H9 (cell line): ENCODE results near the gene AGAP5. TPM values are rescaled to one million over a fixed set of nuclear protein-coding genes. Genes with fewer than 3 reads are reported as not detected.
"Not testable (repeated sequence)": the region's sequence is repeated elsewhere in the genome, so short reads cannot be mapped to it uniquely, and the experiment has no call there.

Experiments
- DNase-seq: peaks from one replicate; pipeline ENCODE4 v3.0.0-alpha.2; 2017
- H2AFZ ChIP-seq: one replicate; pipeline ENCODE4 v1.6.1; 2013; ENCODE audit warnings: mild to moderate bottlenecking, low read length, control low read depth, moderate library complexity
- H2AK5ac ChIP-seq: 2 replicates; pipeline ENCODE4 v1.6.1; 2013; ENCODE audit warnings: low read length, control low read depth, mixed read lengths; ENCODE audit not compliant: insufficient read length
- H2BK120ac ChIP-seq: one replicate; pipeline ENCODE4 v1.6.1; 2013; ENCODE audit warnings: low read depth, mild to moderate bottlenecking, low read length, control low read depth, inconsistent platforms; ENCODE audit not compliant: poor library complexity, severe bottlenecking
- H2BK12ac ChIP-seq: 2 replicates; pipeline ENCODE4 v1.6.1; 2013; ENCODE audit warnings: low read length, control low read depth, mixed read lengths, low read depth; ENCODE audit not compliant: insufficient read length
- H2BK15ac ChIP-seq: 2 replicates; pipeline ENCODE4 v1.6.1; 2013; ENCODE audit warnings: low read depth, low read length, control low read depth
- H2BK20ac ChIP-seq: one replicate; pipeline ENCODE4 v1.6.1; 2013; ENCODE audit warnings: low read depth, mild to moderate bottlenecking, low read length, control low read depth, inconsistent platforms; ENCODE audit not compliant: poor library complexity, severe bottlenecking
- H2BK5ac ChIP-seq: 2 replicates; pipeline ENCODE4 v1.6.1; 2013; ENCODE audit warnings: low read length, control low read depth, mixed read lengths; ENCODE audit not compliant: insufficient read length
- H3K14ac ChIP-seq: 2 replicates; pipeline ENCODE4 v1.6.1; 2013; ENCODE audit warnings: low read length, control low read depth; ENCODE audit not compliant: insufficient read depth
- H3K18ac ChIP-seq: 2 replicates; pipeline ENCODE4 v1.6.1; 2013; ENCODE audit warnings: low read depth, mild to moderate bottlenecking, mixed read lengths, low read length, control low read depth; ENCODE audit not compliant: insufficient read length
- H3K23ac ChIP-seq: 2 replicates; pipeline ENCODE4 v1.6.1; 2013; ENCODE audit warnings: low read length, control low read depth, mixed read lengths, low read depth; ENCODE audit not compliant: insufficient read length
- H3K23me2 ChIP-seq: 2 replicates; pipeline ENCODE4 v1.6.1; 2013; ENCODE audit warnings: low read depth, mild to moderate bottlenecking, mixed read lengths, low read length, control low read depth; ENCODE audit not compliant: insufficient read length, poor library complexity, severe bottlenecking
- H3K27ac ChIP-seq: 2 replicates; pipeline ENCODE4 v1.5.1; 2013; ENCODE audit warnings: low read length, control low read depth, mixed read lengths, low read depth; ENCODE audit not compliant: insufficient read length
- H3K27me3 ChIP-seq: 2 replicates; pipeline ENCODE4 v1.6.1; 2013; ENCODE audit warnings: low read length, control low read depth, inconsistent platforms; ENCODE audit not compliant: insufficient read depth
- H3K4ac ChIP-seq: 2 replicates; pipeline ENCODE4 v1.6.1; 2013; ENCODE audit warnings: low read depth, mild to moderate bottlenecking, control low read depth, inconsistent platforms, low read length, moderate library complexity
- H3K4me1 ChIP-seq: 2 replicates; pipeline ENCODE4 v1.6.1; 2013; ENCODE audit warnings: low read length, control low read depth, inconsistent platforms; ENCODE audit not compliant: insufficient read depth
- H3K4me2 ChIP-seq: 2 replicates; pipeline ENCODE4 v1.6.1; 2013; ENCODE audit warnings: low read length, control low read depth, mixed read lengths; ENCODE audit not compliant: insufficient read length, insufficient read depth
- H3K56ac ChIP-seq: 2 replicates; pipeline ENCODE4 v1.6.1; 2013; ENCODE audit warnings: low read depth, mild to moderate bottlenecking, mixed read lengths, low read length, control low read depth; ENCODE audit not compliant: insufficient read length
- H3K79me1 ChIP-seq: 2 replicates; pipeline ENCODE4 v1.6.1; 2013; ENCODE audit warnings: low read depth, mild to moderate bottlenecking, moderate library complexity, low read length, control low read depth, inconsistent platforms; ENCODE audit not compliant: insufficient read depth, poor library complexity, severe bottlenecking
- H3K79me2 ChIP-seq: 2 replicates; pipeline ENCODE4 v1.6.1; 2013; ENCODE audit warnings: low read length, control low read depth, inconsistent platforms; ENCODE audit not compliant: insufficient read depth
- H3K9ac ChIP-seq: 2 replicates; pipeline ENCODE4 v1.6.1; 2013; ENCODE audit warnings: low read length, control low read depth, mixed read lengths; ENCODE audit not compliant: insufficient read length; ENCODE audit errors: extremely low read depth
- H3K9me3 ChIP-seq: one replicate; pipeline ENCODE4 v1.6.1; 2013; ENCODE audit warnings: low read depth, low read length, inconsistent platforms; ENCODE audit not compliant: control insufficient read depth
- H3T11ph ChIP-seq: one replicate; pipeline ENCODE4 v1.6.1; 2013; ENCODE audit warnings: mild to moderate bottlenecking, low read length, control low read depth, inconsistent platforms
- H4K20me1 ChIP-seq: one replicate; pipeline ENCODE4 v1.6.1; 2013; ENCODE audit not compliant: control insufficient read depth, insufficient read length, insufficient read depth
- H4K5ac ChIP-seq: 2 replicates; pipeline ENCODE4 v1.6.1; 2013; ENCODE audit warnings: low read depth, mild to moderate bottlenecking, mixed read lengths, low read length, control low read depth; ENCODE audit not compliant: insufficient read length
- H4K8ac ChIP-seq: replicated peaks from 2 replicates; pipeline ENCODE4 v1.6.1; 2013; ENCODE audit warnings: low read length, control low read depth, mixed read lengths, low read depth; ENCODE audit not compliant: insufficient read length
- H4K91ac ChIP-seq: 2 replicates; pipeline ENCODE4 v1.6.1; 2013; ENCODE audit warnings: low read depth, mild to moderate bottlenecking, moderate library complexity, mixed read lengths, low read length, control low read depth; ENCODE audit not compliant: insufficient read length
- H3K27ac Mint-ChIP-seq, 3 experiments: 2 replicates in 2 of 3; 3 replicates in 1 of 3; pipeline ENCODE4 v1.8.0; 2020 to 2021; ENCODE audit warnings: mixed read lengths in 3 of 3, mild to moderate bottlenecking in 1 of 3, moderate library complexity in 1 of 3
- H3K27me3 Mint-ChIP-seq: 2 replicates; pipeline ENCODE4 v1.8.0; 2021; ENCODE audit warnings: low read depth, mild to moderate bottlenecking, moderate library complexity, mixed read lengths
- H3K36me3 Mint-ChIP-seq, 3 experiments: 2 replicates in 2 of 3; 3 replicates in 1 of 3; pipeline ENCODE4 v1.8.0; 2020 to 2021; ENCODE audit warnings: low read depth in 3 of 3, mixed read lengths in 3 of 3; ENCODE audit not compliant: insufficient read depth in 1 of 3
- H3K4me1 Mint-ChIP-seq, 2 experiments: 2 replicates each; pipeline ENCODE4 v1.8.0; 2020; ENCODE audit warnings: mixed read lengths in 2 of 2
- H3K4me3 Mint-ChIP-seq, 2 experiments: 2 replicates in 1 of 2; 3 replicates in 1 of 2; pipeline ENCODE4 v1.8.0; 2020 to 2021; ENCODE audit warnings: mild to moderate bottlenecking in 2 of 2, mixed read lengths in 2 of 2, moderate library complexity in 1 of 2
- H3K9me3 Mint-ChIP-seq, 2 experiments: 2 replicates in 1 of 2; 3 replicates in 1 of 2; pipeline ENCODE4 v1.8.0; 2020; ENCODE audit warnings: mild to moderate bottlenecking in 2 of 2, mixed read lengths in 2 of 2, moderate library complexity in 1 of 2
- WGBS: extraction: QIAGEN DNeasy Blood & Tissue Kit; methylation state at CpG from one replicate; pipeline ENCODE4 v1.1.7; 2013; ENCODE audit warnings: missing lambda C conversion rate, low lambda C conversion rate, mixed read lengths; ENCODE audit not compliant: insufficient read length; ENCODE audit errors: extremely low coverage; 5-methylcytosine and 5-hydroxymethylcytosine counted together
- total RNA-seq: library from RNA; stranded (reverse); gene quantifications from 2 replicates; pipeline ENCODE4 v1.2.1, GENCODE V29; 2021

AGAP5 gene
- total RNA-seq, 1 experiment from 2014 or later = 5.2 TPM

DNA sequence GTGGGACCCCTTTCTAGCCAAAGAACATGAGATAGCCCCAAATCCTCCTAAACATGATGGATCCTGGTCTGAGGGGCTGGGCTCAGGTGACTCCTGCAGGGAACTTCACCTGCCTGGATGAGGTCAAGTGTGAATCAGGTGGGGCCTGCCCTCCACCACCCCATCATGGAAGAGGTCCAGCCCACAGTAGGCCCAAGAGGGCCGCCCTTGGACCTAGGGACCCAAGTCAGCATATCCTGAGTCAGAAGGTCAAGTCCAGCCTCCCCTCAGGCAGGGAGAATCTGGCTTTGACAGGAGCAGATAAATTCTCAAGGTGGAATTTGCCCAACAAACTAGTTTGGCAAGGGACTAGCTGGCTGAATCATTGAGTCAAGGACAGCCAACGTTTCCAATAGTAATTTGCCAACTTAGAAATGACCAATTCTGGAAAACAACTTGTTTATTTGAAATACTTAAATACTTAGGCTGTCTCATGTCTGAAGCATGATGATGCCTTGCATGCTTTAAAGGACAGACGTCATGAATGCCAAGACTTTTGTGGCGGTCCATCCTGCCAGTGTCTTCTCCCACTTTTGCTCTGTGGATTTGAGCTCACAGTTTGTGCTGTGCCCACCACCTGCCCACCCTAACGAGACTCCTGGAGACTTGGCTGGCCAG, 31.6 kb downstream of the AGAP5 start:
- H3K18ac ChIP-seq, H3K4me2 ChIP-seq, DNase-seq, H3K23me2 ChIP-seq, H4K5ac ChIP-seq, H3K14ac ChIP-seq, H4K91ac ChIP-seq, H3K9ac ChIP-seq, H3K4me1 Mint-ChIP-seq, H3K23ac ChIP-seq, H3K27me3 Mint-ChIP-seq, H3K27me3 ChIP-seq, H2BK20ac ChIP-seq, H2BK120ac ChIP-seq, H2BK15ac ChIP-seq, H2BK12ac ChIP-seq, H3K27ac ChIP-seq, H3K79me2 ChIP-seq, H3K4me1 ChIP-seq, H3T11ph ChIP-seq, H2AK5ac ChIP-seq, H4K20me1 ChIP-seq, H3K36me3 Mint-ChIP-seq, H2AFZ ChIP-seq, H3K9me3 Mint-ChIP-seq, H3K4ac ChIP-seq, H3K27ac Mint-ChIP-seq, H2BK5ac ChIP-seq, H4K8ac ChIP-seq, H3K79me1 ChIP-seq, H3K4me3 Mint-ChIP-seq, H3K56ac ChIP-seq, H3K9me3 ChIP-seq: not testable (repeated sequence)
- no CpG with 5 or more reads among the region's 5 CpGs for WGBS

DNA sequence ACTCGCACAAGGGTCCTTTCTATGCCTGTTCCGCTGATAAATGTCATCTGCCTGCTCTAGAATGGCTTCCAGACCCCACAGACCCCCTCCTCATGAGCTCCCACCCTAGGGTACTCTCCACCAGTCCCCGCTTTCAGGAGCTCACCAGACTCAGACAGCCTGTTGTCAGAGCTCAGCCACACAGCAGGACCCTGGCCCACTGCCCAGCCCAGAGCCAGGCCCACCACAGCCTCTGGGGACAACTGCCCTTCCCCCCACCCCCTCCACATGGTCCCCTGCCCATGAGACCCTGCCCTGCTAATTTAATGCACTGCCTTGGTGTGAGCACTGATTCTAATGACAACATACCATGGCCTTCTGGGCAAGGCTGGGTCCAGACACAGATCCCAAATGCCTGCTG, 32.3 kb downstream of the AGAP5 start:
- not testable (repeated sequence) for H4K20me1 ChIP-seq, H3K4ac ChIP-seq, H2BK15ac ChIP-seq, H3K56ac ChIP-seq, H3K4me1 ChIP-seq, H2AK5ac ChIP-seq, H3K36me3 Mint-ChIP-seq, H3T11ph ChIP-seq, H3K18ac ChIP-seq, H2BK20ac ChIP-seq, H3K79me2 ChIP-seq, H4K5ac ChIP-seq, H2AFZ ChIP-seq, H4K8ac ChIP-seq, H4K91ac ChIP-seq, H3K23me2 ChIP-seq, H3K9me3 Mint-ChIP-seq, H3K27me3 Mint-ChIP-seq, H3K14ac ChIP-seq, H3K27me3 ChIP-seq, DNase-seq, H2BK120ac ChIP-seq, H3K23ac ChIP-seq, H3K27ac ChIP-seq, H3K4me1 Mint-ChIP-seq, H3K27ac Mint-ChIP-seq, H3K9ac ChIP-seq, H2BK12ac ChIP-seq, H3K9me3 ChIP-seq, H3K79me1 ChIP-seq, H2BK5ac ChIP-seq, H3K4me2 ChIP-seq, H3K4me3 Mint-ChIP-seq
- no CpG with 5 or more reads among the region's 3 CpGs for WGBS
